ENCODE measurements around the gene PLXNA3.

The PLXNA3 gene

GRCh38 chrX:154431341-154431740, 26.7 kb upstream of the PLXNA3 start:
- Histone ChIP-seq H3K36me3 (ENCODE audit: insufficient read depth, low read length) (no peaks in the 10 kb centered on the region; the same call in 1 of the 2 replicates), H3K9me3 (ENCODE audit: low read depth, low read length) (no peaks in the 10 kb centered on the region), H3K4me3 (no peak overlapping the region), H3K27ac (no peak overlapping the region), H3K9ac (ENCODE audit: insufficient read length) (no peak overlapping the region)
- no peak for TF ChIP-seq FOXP2 (optimal IDR thresholded peaks at IDR 0.05; ENCODE audit: control extremely low read depth, extremely low read length, insufficient read depth)
- no peak for DNase-seq (ENCODE audit: low read depth, low spot score)

DNA sequence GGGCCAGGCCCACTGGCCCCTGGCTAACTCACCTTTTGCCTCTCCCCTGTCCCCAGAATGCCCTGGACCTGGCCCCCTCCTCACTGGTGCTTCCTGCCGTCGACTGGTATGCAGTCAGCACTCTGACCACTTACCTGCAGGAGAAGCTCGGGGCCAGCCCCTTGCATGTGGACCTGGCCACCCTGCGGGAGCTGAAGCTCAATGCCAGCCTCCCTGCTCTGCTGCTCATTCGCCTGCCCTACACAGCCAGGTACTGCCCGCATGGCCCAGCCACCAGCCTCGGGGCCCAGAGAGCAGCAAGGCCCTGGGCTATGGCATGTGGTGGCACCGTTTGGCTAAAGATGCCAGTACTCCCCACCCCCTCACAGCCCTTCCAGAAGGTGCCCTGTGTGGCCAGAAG, 25.9 kb upstream of the PLXNA3 start:
- Histone ChIP-seq H3K36me3 (ENCODE audit: insufficient read depth, low read length) (no peaks in the 10 kb centered on the region; the same call in 1 of the 2 replicates), H3K9ac (ENCODE audit: insufficient read length) (no peak overlapping the region), H3K4me3 (no peak overlapping the region), H3K9me3 (ENCODE audit: low read depth, low read length) (no peaks in the 10 kb centered on the region), H3K27ac (no peak overlapping the region)
- TF ChIP-seq FOXP2 (optimal IDR thresholded peaks at IDR 0.05; ENCODE audit: control extremely low read depth, extremely low read length, insufficient read depth) (no peak), EZH2 (IDR thresholded peaks at IDR 0.05) (no peak), POLR2AphosphoS5 (IDR thresholded peaks at IDR 0.05; ENCODE audit: borderline replicate concordance, low read depth, low read length) (no peak)
- DNase-seq (ENCODE audit: low read depth, low spot score): no peak

DNA sequence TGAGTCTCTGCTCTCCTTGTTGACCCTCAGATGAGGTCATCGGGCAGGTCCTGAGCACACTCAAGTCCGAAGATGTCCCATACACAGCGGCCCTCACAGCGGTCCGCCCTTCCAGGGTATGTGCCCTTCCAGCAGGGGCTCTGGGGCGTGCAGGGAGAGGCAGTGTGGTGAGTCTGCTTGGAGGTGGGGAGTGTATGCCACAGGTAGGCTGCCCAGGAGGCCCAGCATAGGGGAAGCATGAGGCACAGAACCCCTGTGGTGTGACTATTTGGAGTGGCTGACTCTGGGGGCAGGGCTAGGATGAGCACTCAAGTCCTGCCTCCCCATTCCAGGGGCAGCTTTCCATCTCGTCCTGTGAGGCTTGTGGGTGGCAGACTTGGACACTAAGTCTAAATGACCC, 24.5 kb upstream of the PLXNA3 start:
- no peak for DNase-seq (ENCODE audit: low read depth, low spot score)
- H3K36me3 ChIP-seq (ENCODE audit: insufficient read depth, low read length): no peaks in the 10 kb centered on the region; the same call in 1 of the 2 replicates
- H3K4me3 ChIP-seq: no peak overlapping the region
- no peaks in the 10 kb centered on the region for H3K9me3 ChIP-seq (ENCODE audit: low read depth, low read length)
- H3K9ac ChIP-seq (ENCODE audit: insufficient read length): no peak overlapping the region
- no peak for TF ChIP-seq POLR2AphosphoS5 (IDR thresholded peaks at IDR 0.05; ENCODE audit: borderline replicate concordance, low read depth, low read length)
- no peak for TF ChIP-seq EZH2 (IDR thresholded peaks at IDR 0.05)
- no peak for TF ChIP-seq FOXP2 (optimal IDR thresholded peaks at IDR 0.05; ENCODE audit: control extremely low read depth, extremely low read length, insufficient read depth)
- H3K27ac ChIP-seq: no peak overlapping the region

GRCh38 chrX:154434394-154435168, 23.5 kb upstream of the PLXNA3 start:
- DNase-seq (ENCODE audit: low read depth, low spot score): no peak
- no peaks in the 10 kb centered on the region; the same call in 1 of the 2 replicates for H3K36me3 ChIP-seq (ENCODE audit: insufficient read depth, low read length)
- no peak overlapping the region for H3K27ac ChIP-seq
- H3K9ac ChIP-seq (ENCODE audit: insufficient read length): no peak overlapping the region
- no peak for TF ChIP-seq FOXP2 (optimal IDR thresholded peaks at IDR 0.05; ENCODE audit: control extremely low read depth, extremely low read length, insufficient read depth)
- no peak for TF ChIP-seq EZH2 (IDR thresholded peaks at IDR 0.05)
- TF ChIP-seq POLR2AphosphoS5 (IDR thresholded peaks at IDR 0.05; ENCODE audit: borderline replicate concordance, low read depth, low read length): no peak
- no peaks in the 10 kb centered on the region for H3K9me3 ChIP-seq (ENCODE audit: low read depth, low read length)
- no peak overlapping the region for H3K4me3 ChIP-seq

- no peak overlapping the region for H3K27ac ChIP-seq
- H3K9ac ChIP-seq (ENCODE audit: insufficient read length): no peak overlapping the region
- no peak for DNase-seq (ENCODE audit: low read depth, low spot score)
- no peaks in the 10 kb centered on the region; the same call in 1 of the 2 replicates for H3K36me3 ChIP-seq (ENCODE audit: insufficient read depth, low read length)
- no peaks in the 10 kb centered on the region for H3K9me3 ChIP-seq (ENCODE audit: low read depth, low read length)
- TF ChIP-seq FOXP2 (optimal IDR thresholded peaks at IDR 0.05; ENCODE audit: control extremely low read depth, extremely low read length, insufficient read depth) (no peak), EZH2 (IDR thresholded peaks at IDR 0.05) (no peak), POLR2AphosphoS5 (IDR thresholded peaks at IDR 0.05; ENCODE audit: borderline replicate concordance, low read depth, low read length) (no peak)
- no peak overlapping the region for H3K4me3 ChIP-seq
Observed at GRCh38 chrX:154435171-154435733, 22.8 kb upstream of the PLXNA3 start.

DNA sequence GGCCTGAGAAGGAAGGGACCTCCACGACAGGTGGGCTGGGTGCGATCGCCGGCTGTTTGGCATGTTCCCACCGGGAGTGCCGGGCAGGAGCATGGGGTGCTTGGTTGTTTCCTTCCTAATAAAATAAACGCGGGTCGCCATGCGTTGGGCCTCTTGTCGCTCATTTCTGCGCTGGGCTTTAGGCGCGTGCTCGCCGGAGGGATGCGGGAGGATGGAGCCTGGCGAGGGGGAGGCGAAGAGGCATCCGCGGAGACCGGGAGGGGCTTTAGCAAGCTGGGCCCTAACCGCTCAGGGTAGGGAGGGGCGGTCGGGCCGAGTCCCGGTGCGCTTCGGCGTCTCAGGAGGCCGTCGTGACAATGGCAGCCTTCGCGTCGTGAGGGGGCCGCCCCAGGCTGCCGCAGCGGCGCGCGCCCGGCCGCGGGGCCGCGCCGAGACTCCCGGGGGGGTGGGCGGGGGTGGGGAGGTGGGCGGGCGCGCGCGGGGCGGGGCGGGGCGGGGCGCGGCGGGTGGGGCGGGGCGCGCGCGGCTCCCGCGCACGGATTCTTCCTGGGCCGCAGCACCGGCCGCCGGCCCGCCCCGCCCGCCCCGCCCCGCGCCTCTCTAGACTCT, 21.6 kb upstream of the PLXNA3 start:
- H3K27ac ChIP-seq: 0 out of 2 replicates have a peak overlapping the region, but pooled peaks have one; percentile 46
- DNase-seq (ENCODE audit: low read depth, low spot score): no peak
- H3K36me3 ChIP-seq (ENCODE audit: insufficient read depth, low read length): no peaks in the 10 kb centered on the region; the same call in 1 of the 2 replicates
- peak overlapping the region; percentile 66 for H3K9ac ChIP-seq (ENCODE audit: insufficient read length)
- H3K9me3 ChIP-seq (ENCODE audit: low read depth, low read length): no peaks in the 10 kb centered on the region
- TF ChIP-seq EZH2 (IDR thresholded peaks at IDR 0.05) (no peak), FOXP2 (optimal IDR thresholded peaks at IDR 0.05; ENCODE audit: control extremely low read depth, extremely low read length, insufficient read depth) (no peak)
- H3K4me3 ChIP-seq: peak overlapping the region; percentile 77

DNA sequence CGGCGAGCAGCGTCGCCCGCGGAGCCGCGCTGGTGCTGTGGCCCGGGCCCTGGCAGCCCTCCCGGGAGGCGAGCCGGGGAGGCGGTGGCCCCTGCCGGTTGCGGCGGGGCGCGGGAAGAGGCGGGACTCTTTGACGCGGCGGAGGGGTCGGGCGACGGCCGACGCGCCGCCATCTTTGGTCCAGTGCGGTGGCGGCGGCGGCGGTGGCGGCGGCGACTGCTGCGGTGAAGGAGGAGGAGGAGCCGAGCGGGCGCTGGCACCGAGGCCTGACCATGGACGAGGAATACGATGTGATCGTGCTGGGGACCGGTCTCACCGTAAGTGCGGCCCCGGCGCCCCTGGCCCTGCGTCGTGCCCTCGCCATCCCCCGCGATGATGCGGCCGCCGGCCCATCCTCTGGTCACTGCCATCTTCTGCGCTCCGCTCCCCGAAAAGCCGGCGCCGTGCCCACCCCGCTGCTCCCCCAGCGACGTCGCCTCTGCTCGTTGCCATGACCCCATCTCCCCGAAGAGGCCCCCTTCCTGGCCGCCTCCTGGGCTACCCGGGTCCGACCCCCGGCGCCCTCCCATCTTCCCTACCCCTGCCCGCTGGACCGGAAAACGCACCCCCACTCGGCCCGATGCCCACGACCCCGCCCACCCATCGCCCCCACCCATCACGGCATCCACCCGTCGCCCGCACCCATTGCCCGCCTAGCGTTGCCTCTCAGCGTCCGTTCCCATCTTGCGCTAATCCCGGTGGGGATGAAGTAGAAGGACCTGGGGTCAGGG, 20.9 kb upstream of the PLXNA3 start, which contains the start of gene GDI1:
Gene GDI1 (plus strand): TSS at position 172 of the 770 bp plus-strand sequence. CDS start 101 bp downstream, at position 273.
- Histone ChIP-seq H3K9ac (ENCODE audit: insufficient read length) (peak within 1 kb of the TSS; percentile 66), H3K36me3 (ENCODE audit: insufficient read depth, low read length) (peaks cover 2% of the 10 kb centered on the region; the same call in 1 of the 2 replicates), H3K9me3 (ENCODE audit: low read depth, low read length) (no peaks in the 10 kb centered on the region), H3K27ac (0 out of 2 replicates have a peak within 1 kb of the TSS, but pooled peaks have one; percentile 46), H3K4me3 (peak within 1 kb of the TSS; percentile 77)
- DNase-seq (ENCODE audit: low read depth, low spot score): no peak
- TF ChIP-seq POLR2AphosphoS5 (IDR thresholded peaks at IDR 0.05; ENCODE audit: borderline replicate concordance, low read depth, low read length) (peak; percentile 39; the same call in 1 of the 2 replicates), FOXP2 (optimal IDR thresholded peaks at IDR 0.05; ENCODE audit: control extremely low read depth, extremely low read length, insufficient read depth) (no peak), EZH2 (IDR thresholded peaks at IDR 0.05) (no peak)

Measured in SK-N-MC (cell line).